ENCODE data around the gene BEX1.
"Not testable (repeated sequence)": the region's sequence is repeated elsewhere in the genome, so short reads cannot be mapped to it uniquely, and the experiment has no call there.

Gene BEX1

DNA sequence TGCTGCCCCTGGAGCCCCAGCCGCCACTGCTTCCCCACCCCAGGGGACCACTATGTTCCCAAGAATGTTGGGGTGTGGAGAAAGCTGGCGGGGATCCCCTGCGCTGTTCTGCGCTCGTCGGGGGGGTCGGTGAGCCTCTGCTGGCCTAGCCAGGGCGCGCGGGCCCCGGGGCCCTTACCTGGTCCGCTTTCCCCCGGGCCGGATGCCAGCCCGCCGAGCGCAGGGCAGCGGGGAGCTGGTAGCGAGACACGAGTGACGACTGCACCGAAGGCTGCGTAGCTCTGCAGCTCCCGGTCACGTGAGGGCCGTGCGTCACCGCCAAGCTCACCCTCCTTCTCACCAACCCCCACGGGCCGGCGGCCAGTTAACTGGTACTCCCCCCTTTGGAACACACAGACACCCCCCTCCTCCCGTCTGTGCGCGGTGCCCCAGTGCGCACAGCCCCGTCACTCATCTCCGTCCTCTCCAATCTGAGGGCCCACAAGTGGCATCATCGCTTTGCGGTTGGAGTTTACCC is at the start of gene BEX1:
Gene BEX1, minus strand, starts transcription at position 254 of the 517 bp plus-strand sequence. CDS start 897 bp downstream, outside the sequence.
- DNase-seq: no peak

GRCh38 chrX:103109497-103109896 is 45.5 kb upstream of the BEX1 start:
- DNase-seq: not testable (repeated sequence)

DNA sequence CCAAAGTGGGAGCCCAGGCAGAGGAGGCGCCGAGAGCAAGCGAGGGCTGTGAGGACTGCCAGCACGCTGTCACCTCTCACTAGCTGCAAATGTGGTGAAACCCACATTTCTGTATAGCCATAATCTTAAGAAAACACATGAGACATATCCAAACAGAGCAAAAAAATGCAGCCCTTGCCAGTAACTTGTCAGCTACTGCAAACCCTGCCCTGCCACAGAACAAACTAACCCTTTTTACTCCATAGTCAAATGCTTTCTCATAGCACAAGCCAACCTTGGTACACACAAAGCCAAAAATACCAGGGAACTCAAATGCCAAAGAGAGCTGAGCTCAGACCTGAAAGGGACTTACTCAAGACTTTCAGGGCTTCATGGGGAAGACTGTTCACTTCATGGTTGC is 43.9 kb upstream of the BEX1 start:
- no peak for DNase-seq

GRCh38 chrX:103107227-103107737 is 43.3 kb upstream of the BEX1 start:
- DNase-seq: not testable (repeated sequence)

GRCh38 chrX:103104370-103104769 is 40.4 kb upstream of the BEX1 start:
- DNase-seq: not testable (repeated sequence)

- DNase-seq: not testable (repeated sequence)
Measured at GRCh38 chrX:103103866-103104265, 39.9 kb upstream of the BEX1 start.

DNA sequence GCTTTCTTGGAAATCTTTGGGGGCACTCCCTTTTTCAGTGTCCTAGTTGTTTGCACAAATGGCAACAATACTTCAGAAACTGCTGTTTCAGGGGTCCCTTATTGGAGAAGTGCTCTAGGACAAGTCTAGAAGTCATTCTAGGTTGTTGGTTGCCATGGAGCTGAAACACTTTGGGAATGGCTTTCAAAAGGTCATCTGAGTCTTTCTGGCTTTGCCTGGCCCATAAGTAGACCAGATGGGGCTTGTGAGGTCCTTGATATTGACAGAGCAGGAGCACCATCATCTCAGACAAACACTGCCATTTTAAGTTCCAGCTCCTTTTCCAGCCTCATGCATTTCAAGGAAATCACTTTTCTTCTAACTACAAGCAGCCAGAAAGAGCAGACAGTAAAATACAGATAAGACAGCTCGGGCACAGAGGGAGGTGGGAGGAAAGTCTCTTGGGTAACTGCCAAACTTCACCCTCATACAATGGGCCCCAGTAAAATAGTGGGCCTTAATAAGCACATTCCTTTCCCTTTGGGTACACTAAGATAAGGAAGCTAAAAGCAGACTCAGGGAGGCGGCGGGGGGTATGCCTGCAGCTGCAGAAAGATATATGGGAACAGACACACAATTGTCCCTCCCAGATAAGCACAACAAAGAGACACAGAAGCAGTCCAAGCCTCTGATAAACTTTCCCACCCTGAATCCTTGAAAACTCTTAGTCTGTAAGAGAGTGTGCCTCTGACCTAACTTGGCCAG is 37.5 kb upstream of the BEX1 start:
- DNase-seq: no peak

- no peak for DNase-seq
Measured at GRCh38 chrX:103100484-103100883, 36.5 kb upstream of the BEX1 start.

DNA sequence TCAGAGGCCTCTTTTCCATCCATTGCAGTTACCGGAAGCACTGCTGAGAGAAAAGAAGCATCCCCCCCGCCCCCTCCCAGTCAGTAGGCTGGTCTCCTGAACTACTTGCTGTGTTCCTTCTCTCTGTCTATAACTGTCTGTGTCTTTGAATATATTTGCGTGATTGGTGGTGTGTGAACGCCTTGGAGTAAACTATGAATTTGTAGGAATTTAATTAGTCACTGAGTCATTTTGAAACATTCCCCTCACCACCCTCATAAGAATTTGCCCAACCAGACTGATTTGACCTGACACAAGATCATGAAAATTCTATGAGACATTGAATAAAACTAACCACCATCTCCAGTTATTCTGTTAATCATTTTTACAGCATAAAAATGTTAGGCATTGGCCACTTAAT is 35.7 kb upstream of the BEX1 start:
- no peak for DNase-seq

- DNase-seq: no peak
Measured at GRCh38 chrX:103098488-103098887, 34.5 kb upstream of the BEX1 start.

DNA sequence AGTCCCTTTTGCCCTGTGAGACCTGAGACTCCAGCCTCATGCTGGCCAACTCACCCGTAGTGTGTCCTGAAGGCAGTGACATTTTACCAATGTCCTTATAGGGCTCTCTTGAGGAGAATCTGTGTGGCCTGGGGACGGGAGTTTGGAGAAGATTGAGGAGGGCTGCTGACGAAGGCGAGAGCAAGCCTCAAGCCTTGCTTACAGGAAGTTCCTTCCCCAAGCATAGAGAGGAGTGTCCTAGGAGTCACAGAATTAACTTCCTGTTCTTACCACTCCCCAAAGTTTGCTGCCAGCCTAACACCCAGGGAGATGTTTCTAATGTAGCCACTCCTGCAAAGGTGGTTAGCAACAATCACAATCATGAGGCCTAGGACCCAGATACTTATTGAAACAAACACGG is 29.0 kb upstream of the BEX1 start, which contains the start of gene NXF3:
Gene NXF3, minus strand, starts transcription at position 202 of the 400 bp plus-strand sequence. Its CDS starts 120 bp downstream, at position 82.
- DNase-seq: no peak

GRCh38 chrX:103081051-103081450 is 17.1 kb upstream of the BEX1 start:
- no peak for DNase-seq

GRCh38 chrX:103073467-103073866 is 9.5 kb upstream of the BEX1 start:
- DNase-seq: no peak

GRCh38 chrX:103066606-103067005 is 2.6 kb upstream of the BEX1 start:
- DNase-seq: no peak

DNA sequence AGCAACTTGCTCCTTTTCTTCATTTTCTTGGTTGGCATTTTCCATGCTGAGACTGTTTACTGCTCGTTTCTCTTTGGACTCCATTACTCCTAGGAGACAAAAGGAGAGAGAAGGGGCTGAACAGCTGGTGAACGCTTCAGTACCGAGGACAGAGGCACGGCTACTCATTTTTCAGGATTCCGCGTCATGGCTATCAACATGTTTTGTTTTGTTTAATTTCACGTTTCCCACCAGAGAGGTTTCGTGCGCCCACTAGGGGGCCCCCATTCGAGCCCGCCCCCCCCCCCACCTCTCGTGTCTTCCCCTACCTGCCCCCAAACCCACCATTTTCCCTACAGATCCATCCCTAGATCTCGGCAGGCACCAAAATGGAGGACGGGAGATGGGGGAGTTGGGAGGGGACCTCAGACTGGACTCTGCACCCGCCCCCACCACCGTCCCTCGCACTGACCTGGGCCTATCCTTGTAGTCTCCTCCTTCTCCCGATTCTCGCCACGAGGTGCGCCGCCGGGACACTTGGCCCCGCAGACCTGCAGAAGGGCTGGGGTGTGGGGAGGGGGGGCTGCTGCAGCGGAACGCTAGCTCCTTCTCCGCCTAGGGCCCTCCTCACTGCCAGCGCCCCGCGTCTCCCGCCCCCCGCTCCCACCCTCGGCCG is 653 bp downstream of the BEX1 start:
- DNase-seq: no peak

DNA sequence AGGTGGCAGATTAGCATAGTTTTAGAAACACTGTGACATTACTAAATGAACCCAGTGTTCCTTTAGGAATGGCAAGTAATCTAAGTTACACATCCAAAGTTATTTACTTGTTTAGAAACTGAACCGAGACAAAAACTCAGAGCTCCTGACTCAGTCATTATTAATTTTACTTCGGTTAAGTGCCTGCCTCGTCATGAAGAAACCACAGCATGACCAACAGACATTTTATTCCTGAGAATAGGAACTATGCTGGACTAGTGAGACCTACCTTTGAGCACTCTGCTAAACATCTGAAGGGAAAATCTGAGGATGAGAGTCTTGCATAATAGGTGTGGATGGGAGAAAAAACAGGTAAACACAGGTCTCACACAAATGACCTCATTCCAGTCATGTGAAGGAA is 2.5 kb downstream of the BEX1 start:
- DNase-seq: no peak

GRCh38 chrX:103056902-103057301 is 7.1 kb downstream of the BEX1 start:
- DNase-seq: no peak

- DNase-seq: no peak
Measured at GRCh38 chrX:103052625-103053024, 11.3 kb downstream of the BEX1 start.

DNA sequence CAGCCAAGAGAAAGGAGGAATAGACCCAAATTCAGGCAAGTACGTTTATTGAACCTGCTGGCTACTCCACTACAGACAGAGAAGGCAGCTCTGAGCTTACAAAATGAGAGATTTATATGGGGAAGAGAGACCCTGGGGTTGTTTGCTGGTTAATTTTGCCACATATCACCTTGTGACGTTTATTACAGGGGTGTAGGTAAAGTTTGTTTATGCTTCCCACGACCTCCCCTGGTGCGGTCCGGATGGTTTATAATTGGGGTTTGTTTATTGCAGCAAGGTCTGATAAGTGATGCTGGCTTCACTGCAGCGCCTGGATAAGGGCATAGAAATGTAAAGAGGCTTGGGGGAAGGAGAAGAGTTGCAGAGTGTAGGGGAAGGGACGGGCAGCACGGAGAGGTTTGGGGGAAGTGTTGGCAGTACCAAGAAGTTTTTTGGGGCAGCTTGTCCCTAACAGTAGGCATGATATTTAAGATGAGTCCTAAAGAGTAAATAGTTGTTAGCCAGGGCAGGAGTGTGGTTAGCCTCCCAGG is 12.6 kb downstream of the BEX1 start:
- no peak for DNase-seq

- not testable (repeated sequence) for DNase-seq
Measured at GRCh38 chrX:103033371-103033770, 30.6 kb downstream of the BEX1 start.

DNA sequence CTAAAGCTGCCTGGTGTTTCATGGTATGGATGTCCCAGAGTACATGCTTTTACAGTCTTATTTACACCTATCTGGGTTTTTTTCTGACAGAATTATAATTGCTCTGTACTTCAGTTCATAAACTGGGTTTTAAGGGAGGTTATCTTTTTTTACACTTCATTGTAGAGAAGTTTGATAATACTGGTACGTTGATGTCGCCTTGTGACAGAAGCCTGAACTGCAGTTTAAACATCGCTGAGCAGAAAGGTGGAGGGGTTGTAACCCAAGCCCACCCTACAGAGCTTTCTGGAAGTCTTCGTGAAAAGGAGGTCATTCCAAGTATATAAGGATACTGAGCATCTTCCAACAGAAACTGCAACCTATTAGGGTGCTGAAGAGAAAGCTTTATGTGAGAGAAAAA is 46.4 kb downstream of the BEX1 start:
- no peak for DNase-seq

- no peak for DNase-seq
Measured at GRCh38 chrX:103012945-103013344, 51.0 kb downstream of the BEX1 start.

Data from 8988T (cell line).